Mesodermal cell (in vitro differentiated cells): Measurements from ENCODE around the gene ZDHHC14.

Experiments
- H3K27ac ChIP-seq: 2 replicates; pipeline ENCODE4 v1.7.0; 2013; ENCODE audit warnings: mild to moderate bottlenecking, low read depth, low read length, moderate library complexity; ENCODE audit not compliant: severe bottlenecking
- H3K36me3 ChIP-seq: 2 replicates; pipeline ENCODE4 v1.7.1; 2013; ENCODE audit warnings: mild to moderate bottlenecking, low read length, moderate library complexity; ENCODE audit not compliant: control insufficient read depth, insufficient read depth
- H3K4me1 ChIP-seq: one replicate; pipeline ENCODE4 v1.7.1; 2013; ENCODE audit warnings: mild to moderate bottlenecking, low read length; ENCODE audit not compliant: insufficient read depth, control insufficient read depth, poor library complexity, severe bottlenecking
- H3K4me3 ChIP-seq: 2 replicates; pipeline ENCODE4 v1.7.0; 2013; ENCODE audit warnings: low read length, control low read depth, mild to moderate bottlenecking; ENCODE audit not compliant: insufficient read depth, poor library complexity, severe bottlenecking; ENCODE audit errors: extremely low read depth
- H3K9me3 ChIP-seq: 2 replicates; pipeline ENCODE4 v1.7.1; 2013; ENCODE audit warnings: mild to moderate bottlenecking, low read length, moderate library complexity; ENCODE audit not compliant: control insufficient read depth
- WGBS, 2 experiments: methylation state at CpG; one replicate each; pipeline ENCODE4 v1.1.5; 2013; ENCODE audit warnings: missing lambda C conversion rate in 2 of 2; ENCODE audit not compliant: insufficient coverage in 2 of 2; 5-methylcytosine and 5-hydroxymethylcytosine counted together

The ZDHHC14 gene

DNA sequence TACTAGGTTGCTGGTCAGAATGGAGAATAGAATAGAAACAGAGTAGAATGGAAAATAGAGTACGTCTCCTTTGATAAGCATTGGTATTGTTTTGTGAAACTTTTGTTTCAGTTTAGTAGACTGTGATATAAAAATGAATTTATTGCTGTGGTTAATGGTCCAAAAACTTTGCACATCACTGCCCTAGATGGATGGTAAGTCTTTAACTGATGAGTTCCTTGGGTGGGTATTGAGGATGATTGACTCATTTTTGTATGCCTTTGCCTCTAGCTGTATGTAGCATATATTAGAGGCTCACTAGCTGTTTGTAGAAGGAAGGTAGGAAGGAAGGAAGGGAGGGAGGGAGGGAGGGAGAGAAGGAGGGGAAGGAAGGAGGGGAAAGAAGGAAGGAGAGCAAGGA lies 48.3 kb downstream of the ZDHHC14 start:
- Histone ChIP-seq H3K4me3 (no peak overlapping the region), H3K27ac (no peak overlapping the region), H3K4me1 (no peaks in the 10 kb centered on the region), H3K36me3 (no peaks in the 10 kb centered on the region), H3K9me3 (no peaks in the 10 kb centered on the region)
- 82 to 100% methylated on average over 1 of the region's 1 CpG for WGBS, 2 experiments

- no peaks in the 10 kb centered on the region for H3K4me1 ChIP-seq
- no peak overlapping the region for H3K4me3 ChIP-seq
- no peaks in the 10 kb centered on the region for H3K36me3 ChIP-seq
- no peak overlapping the region for H3K27ac ChIP-seq
- 81 to 100% methylated on average over 1 to 3 of the region's 3 CpGs for WGBS, 2 experiments
- H3K9me3 ChIP-seq, result no peaks in the 10 kb centered on the region
Measured at GRCh38 chr6:157430834-157431233, 49.8 kb downstream of the ZDHHC14 start.

GRCh38 chr6:157432231-157432891 lies 51.4 kb downstream of the ZDHHC14 start:
- WGBS, 2 experiments, result 88 to 100% methylated on average over 3 to 6 of the region's 7 CpGs
- no peaks in the 10 kb centered on the region for H3K4me1 ChIP-seq
- H3K27ac ChIP-seq, result no peak overlapping the region
- no peak overlapping the region for H3K4me3 ChIP-seq
- H3K36me3 ChIP-seq, result no peaks in the 10 kb centered on the region
- no peaks in the 10 kb centered on the region for H3K9me3 ChIP-seq

DNA sequence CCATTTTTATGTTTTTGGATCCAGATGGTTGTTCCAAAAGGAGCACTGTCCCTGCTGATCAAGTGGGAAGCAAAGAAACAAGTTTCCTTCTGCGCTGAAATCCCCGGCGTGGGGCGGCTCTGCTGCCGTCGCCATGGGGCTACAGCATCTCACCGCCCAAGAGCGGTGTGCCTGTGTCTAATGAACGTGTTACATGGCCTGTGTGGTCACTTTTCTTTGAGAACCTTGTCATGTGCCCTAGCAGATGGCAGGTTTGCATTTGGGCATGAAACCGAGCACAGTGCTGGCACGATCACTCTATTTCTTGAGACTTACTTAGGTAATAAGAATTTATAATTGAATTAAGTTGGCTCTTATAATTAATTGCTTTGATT lies 51.9 kb downstream of the ZDHHC14 start:
- Histone ChIP-seq H3K27ac (no peak overlapping the region), H3K4me3 (no peak overlapping the region), H3K9me3 (no peaks in the 10 kb centered on the region), H3K4me1 (no peaks in the 10 kb centered on the region), H3K36me3 (no peaks in the 10 kb centered on the region)
- WGBS, 2 experiments, result 78 to 97% methylated on average over 9 of the region's 11 CpGs

DNA sequence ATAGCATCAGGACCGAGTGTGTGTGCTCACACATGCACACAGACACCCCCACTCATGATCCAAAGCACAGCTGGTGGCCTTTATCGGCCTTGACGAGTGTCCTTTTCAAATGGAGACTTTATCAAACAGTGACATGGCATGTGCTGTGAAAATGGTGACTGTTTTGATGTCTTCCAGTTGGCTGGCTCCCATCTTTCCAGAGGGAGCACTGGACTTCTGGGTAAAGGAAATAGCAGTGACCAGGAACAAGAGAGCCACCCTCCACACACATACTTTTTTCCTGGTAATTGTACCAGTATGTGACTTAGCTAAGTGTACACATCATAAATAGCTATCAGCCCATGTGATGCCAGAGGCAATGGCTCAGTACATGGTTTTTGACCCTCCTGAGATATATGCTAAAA lies 52.7 kb downstream of the ZDHHC14 start:
- Histone ChIP-seq H3K4me1 (no peaks in the 10 kb centered on the region), H3K4me3 (no peak overlapping the region), H3K36me3 (no peaks in the 10 kb centered on the region), H3K27ac (no peak overlapping the region), H3K9me3 (no peaks in the 10 kb centered on the region)
- WGBS, 2 experiments, result no CpG with 5 or more reads among the region's 3 CpGs

GRCh38 chr6:157434349-157435033 lies 53.5 kb downstream of the ZDHHC14 start:
- WGBS, 2 experiments, result 87 to 92% methylated on average over 9 to 12 of the region's 13 CpGs

DNA sequence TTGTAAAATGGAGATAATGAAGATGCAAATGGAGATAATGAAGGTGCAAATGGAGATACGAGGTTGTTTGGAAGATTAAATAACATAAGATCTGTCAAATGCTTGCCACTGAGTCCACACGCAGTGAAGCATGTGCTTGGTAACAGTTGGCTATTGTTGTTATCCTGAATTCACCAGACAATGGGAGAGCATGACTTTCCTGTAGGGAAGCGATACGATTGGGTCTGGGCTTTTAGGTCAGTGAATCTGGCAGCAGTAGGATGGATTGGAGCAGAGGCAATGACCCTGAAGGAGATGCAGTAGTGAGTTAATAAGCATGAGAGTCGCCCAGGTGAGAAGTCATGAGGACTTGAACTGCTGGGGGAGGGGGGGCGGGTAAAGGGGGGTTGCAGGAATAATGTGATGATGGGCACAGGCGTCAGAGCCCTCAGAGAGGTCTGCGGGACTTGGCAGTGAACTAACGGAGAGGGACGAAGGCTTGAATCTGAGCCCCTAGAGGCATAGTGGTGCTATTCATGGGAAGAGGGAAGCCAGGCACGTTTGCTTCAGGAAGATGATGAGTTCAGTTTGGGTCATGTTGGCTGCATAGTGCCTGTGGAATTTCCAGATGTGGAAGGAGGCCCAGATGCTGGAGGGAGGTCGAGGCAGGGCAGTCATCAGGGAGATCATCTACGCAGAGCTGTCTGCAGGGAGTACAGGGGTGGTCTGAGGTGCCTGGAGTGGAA lies 55.4 kb downstream of the ZDHHC14 start:
- Histone ChIP-seq H3K36me3 (no peaks in the 10 kb centered on the region), H3K9me3 (no peaks in the 10 kb centered on the region), H3K27ac (no peak overlapping the region), H3K4me1 (no peaks in the 10 kb centered on the region), H3K4me3 (no peak overlapping the region)
- WGBS, 2 experiments, result 86 to 92% methylated on average over 10 to 13 of the region's 13 CpGs

More at GRCh38 chr6:157434349-157435033, 53.5 kb downstream of the ZDHHC14 start:
- Histone ChIP-seq H3K36me3 (no peaks in the 10 kb centered on the region), H3K27ac (no peak overlapping the region), H3K4me1 (no peaks in the 10 kb centered on the region), H3K4me3 (no peak overlapping the region), H3K9me3 (no peaks in the 10 kb centered on the region)

DNA sequence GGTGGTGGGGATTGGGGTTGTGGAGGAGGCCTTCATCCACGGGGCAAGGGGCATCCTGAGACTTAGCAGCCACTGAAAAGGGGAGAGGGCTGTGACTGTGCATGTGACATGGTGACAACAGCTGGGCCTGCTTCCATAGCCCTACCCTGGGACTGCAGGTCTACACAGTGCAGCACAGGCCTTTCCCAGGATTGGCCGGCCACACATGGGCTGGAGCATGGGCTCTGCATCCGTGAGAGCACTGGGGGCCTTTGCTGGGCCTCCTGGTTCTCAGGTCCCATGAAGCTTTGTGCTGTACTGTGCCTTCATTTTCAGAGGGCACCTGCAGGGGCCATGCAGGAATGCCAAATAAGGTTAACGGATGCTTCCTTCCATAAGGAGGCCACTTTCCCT lies 56.0 kb downstream of the ZDHHC14 start:
- Histone ChIP-seq H3K9me3 (no peaks in the 10 kb centered on the region), H3K4me3 (no peak overlapping the region), H3K27ac (no peak overlapping the region), H3K4me1 (peaks cover under 1% of the 10 kb centered on the region), H3K36me3 (no peaks in the 10 kb centered on the region)
- WGBS, 2 experiments, result 77 to 83% methylated on average over 3 to 4 of the region's 4 CpGs

- H3K4me1 ChIP-seq, result peaks cover 5% of the 10 kb centered on the region
- H3K36me3 ChIP-seq, result no peaks in the 10 kb centered on the region
- H3K4me3 ChIP-seq, result no peak overlapping the region
- H3K9me3 ChIP-seq, result no peaks in the 10 kb centered on the region
- no peak overlapping the region for H3K27ac ChIP-seq
- WGBS, 2 experiments, result 86 to 92% methylated on average over 4 to 6 of the region's 6 CpGs
Measured at GRCh38 chr6:157438611-157439111, 57.7 kb downstream of the ZDHHC14 start.

GRCh38 chr6:157440171-157440570 lies 59.2 kb downstream of the ZDHHC14 start:
- H3K36me3 ChIP-seq, result no peaks in the 10 kb centered on the region
- H3K27ac ChIP-seq, result no peak overlapping the region
- no peak overlapping the region for H3K4me3 ChIP-seq
- no CpG with 5 or more reads among the region's 1 CpG for WGBS, 2 experiments
- H3K9me3 ChIP-seq, result no peaks in the 10 kb centered on the region
- peaks cover 5% of the 10 kb centered on the region for H3K4me1 ChIP-seq
